GM23338 (cell line): ENCODE data around the gene PHOX2A. TPM values are rescaled to one million over a fixed set of nuclear protein-coding genes. Genes with fewer than 3 reads are reported as not detected.

Experiments used
- ATAC-seq: fragments of 200-7000 bp; cut with Tn5 transposase; 3 replicates; pipeline ENCODE4 v1.9.1; 2020
- DNase-seq: peaks from one replicate; pipeline ENCODE4 v3.0.0-alpha.2; 2015; ENCODE audit warnings: low spot score
- H2AFZ ChIP-seq: fragments of 200-600 bp; sonication (generic); 2 replicates; pipeline ENCODE4 v1.8.0; 2016; ENCODE audit warnings: antibody characterized with exemption, mild to moderate bottlenecking, moderate library complexity
- H3F3A ChIP-seq: fragments of 200-600 bp; sonication (generic); replicated peaks from 2 replicates; pipeline ENCODE4 v1.8.0; 2017; ENCODE audit warnings: antibody characterized with exemption, mixed run types, low read depth
- H3K27ac ChIP-seq: fragments of 200-600 bp; sonication (generic); 2 replicates; pipeline ENCODE4 v1.6.1; 2016; ENCODE audit warnings: low read depth
- H3K27me3 ChIP-seq: fragments of 200-600 bp; sonication (generic); 2 replicates; pipeline ENCODE4 v1.8.0; 2016; ENCODE audit warnings: mild to moderate bottlenecking, mixed run types, moderate library complexity; ENCODE audit not compliant: insufficient read depth
- H3K36me3 ChIP-seq: fragments of 200-600 bp; sonication (generic); 2 replicates; pipeline ENCODE4 v1.8.0; 2016; ENCODE audit warnings: mild to moderate bottlenecking; ENCODE audit not compliant: insufficient read depth
- H3K4me1 ChIP-seq: fragments of 200-600 bp; sonication (generic); 2 replicates; pipeline ENCODE4 v1.8.0; 2016; ENCODE audit warnings: mild to moderate bottlenecking, moderate library complexity; ENCODE audit not compliant: insufficient read depth
- H3K4me2 ChIP-seq: fragments of 200-600 bp; sonication (generic); 2 replicates; pipeline ENCODE4 v1.7.1; 2017; ENCODE audit warnings: mixed run types
- H3K4me3 ChIP-seq: fragments of 200-600 bp; sonication (generic); 2 replicates; pipeline ENCODE4 v1.6.1; 2016; ENCODE audit warnings: mixed run types
- H3K79me2 ChIP-seq: fragments of 200-600 bp; sonication (generic); replicated peaks from 2 replicates; pipeline ENCODE4 v1.8.0; 2017; ENCODE audit warnings: mild to moderate bottlenecking; ENCODE audit not compliant: insufficient read depth
- H3K9me2 ChIP-seq: fragments of 200-600 bp; sonication (generic); 2 replicates; pipeline ENCODE4 v1.8.0; 2017; ENCODE audit not compliant: insufficient read depth
- H4K20me1 ChIP-seq: fragments of 200-600 bp; sonication (generic); replicated peaks from 2 replicates; pipeline ENCODE4 v1.8.0; 2017; ENCODE audit warnings: mild to moderate bottlenecking; ENCODE audit not compliant: insufficient read depth
- H3K27ac Mint-ChIP-seq: 2 replicates; pipeline ENCODE4 v1.8.0; 2020; ENCODE audit warnings: inconsistent platforms, mild to moderate bottlenecking, moderate library complexity, mixed read lengths
- H3K27me3 Mint-ChIP-seq: 3 replicates; pipeline ENCODE4 v1.8.0; 2022; ENCODE audit warnings: low read depth, mild to moderate bottlenecking, moderate library complexity, mixed read lengths, inconsistent platforms; ENCODE audit not compliant: insufficient read depth, poor library complexity
- H3K36me3 Mint-ChIP-seq: 3 replicates; pipeline ENCODE4 v1.8.0; 2021; ENCODE audit warnings: low read depth, mild to moderate bottlenecking, inconsistent platforms, moderate library complexity, mixed read lengths
- H3K4me1 Mint-ChIP-seq: 3 replicates; pipeline ENCODE4 v1.8.0; 2020; ENCODE audit warnings: mild to moderate bottlenecking, inconsistent platforms, mixed read lengths
- H3K4me3 Mint-ChIP-seq: 3 replicates; pipeline ENCODE4 v1.8.0; 2021; ENCODE audit warnings: moderate library complexity, mild to moderate bottlenecking, inconsistent platforms, mixed read lengths
- H3K9me3 Mint-ChIP-seq: 3 replicates; pipeline ENCODE4 v1.8.0; 2020; ENCODE audit warnings: moderate library complexity, mild to moderate bottlenecking, inconsistent platforms, mixed read lengths
- CREB1 ChIP-seq: fragments of 250-450 bp; sonication (Bioruptor Pico); IDR thresholded peaks from 2 replicates; pipeline ENCODE4 v1.5.0; 2020; ENCODE audit warnings: low read depth, mild to moderate bottlenecking, moderate library complexity
- EZH2 ChIP-seq: fragments of 200-600 bp; sonication (generic); IDR thresholded peaks from one replicate; pipeline ENCODE4 v1.8.0; 2017; ENCODE audit warnings: antibody characterized with exemption, mild to moderate bottlenecking, low read depth; ENCODE audit not compliant: unreplicated experiment
- EZH2phosphoT487 ChIP-seq: fragments of 200-600 bp; sonication (generic); IDR thresholded peaks from one replicate; pipeline ENCODE4 v1.8.1; 2018; ENCODE audit warnings: antibody characterized with exemption; ENCODE audit not compliant: unreplicated experiment
- JUNB ChIP-seq: IDR thresholded peaks from one replicate; pipeline ENCODE4 v1.6.1; 2016; ENCODE audit warnings: antibody characterized with exemption; ENCODE audit not compliant: unreplicated experiment
- NANOG ChIP-seq: IDR thresholded peaks from 2 replicates; pipeline ENCODE4 v1.6.1; 2016; ENCODE audit warnings: antibody characterized with exemption, borderline replicate concordance
- STAT1 ChIP-seq: IDR thresholded peaks from one replicate; pipeline ENCODE4 v1.6.1; 2016; ENCODE audit warnings: antibody characterized with exemption; ENCODE audit not compliant: unreplicated experiment
- ZNF114 ChIP-seq: fragments of 250-450 bp; sonication (Bioruptor Pico); IDR thresholded peaks from 2 replicates; pipeline ENCODE4 v1.5.0; 2020; ENCODE audit warnings: mild to moderate bottlenecking, moderate library complexity
- ZNF331 ChIP-seq: fragments of 250-450 bp; sonication (Bioruptor Pico); IDR thresholded peaks from 2 replicates; pipeline ENCODE4 v1.5.0; 2020; ENCODE audit warnings: low read depth, mild to moderate bottlenecking, moderate library complexity
- polyA plus RNA-seq: library from polyadenylated mRNA; unstranded; fragments of >200 nt; fragmentation: Nextera tagmentation; extraction: Ambion mirVana; gene quantifications from 2 replicates; pipeline ENCODE4 v1.2.1, GENCODE V29; 2016
- total RNA-seq: library from RNA; depleted of rRNA; stranded (reverse); fragments of >200 nt; shearing (Covaris generic); gene quantifications from 2 replicates; pipeline ENCODE4 v1.2.3, GENCODE V29; 2014
- TF ChIP-seq, protein P1 (sequence below): IDR thresholded peaks from 2 replicates; pipeline ENCODE4 v1.6.1; 2016; ENCODE audit warnings: antibody characterized with exemption
- TF ChIP-seq, protein P2 (sequence below), 2 experiments: fragments of 200-600 bp in 1 of 2; sonication (generic) in 1 of 2; conservative IDR thresholded peaks; 2 replicates each; pipeline versions ENCODE4 v1.5.1 to v1.6.1; 2016 to 2017; ENCODE audit warnings: antibody characterized with exemption in 2 of 2, low read depth in 2 of 2, mild to moderate bottlenecking in 2 of 2, moderate library complexity in 1 of 2
- TF ChIP-seq, protein P3 (sequence below): fragments of 250-450 bp; sonication (Bioruptor Pico); IDR thresholded peaks from 2 replicates; pipeline ENCODE4 v1.5.0; 2020; ENCODE audit warnings: mild to moderate bottlenecking, moderate library complexity

Gene PHOX2A
- total and polyA plus RNA-seq, 2 experiments from 2014 or later = 0.31 TPM; not detected in 1

- peaks cover 6% of the 10 kb centered on the region; the same call in 1 of the 2 replicates for H3K4me1 ChIP-seq
- Mint-ChIP-seq H3K27me3 (peaks cover 6% of the 10 kb centered on the region), H3K36me3 (no peaks in the 10 kb centered on the region), H3K27ac (no peak within 1 kb of the TSS), H3K4me1 (peaks cover 16% of the 10 kb centered on the region; the same call in 2 of the 3 replicates), H3K4me3 (no peak within 1 kb of the TSS), H3K9me3 (no peaks in the 10 kb centered on the region)
- no peaks in the 10 kb centered on the region for H4K20me1 ChIP-seq
- no peaks in the 10 kb centered on the region for H3K79me2 ChIP-seq
- H3K4me2 ChIP-seq = no peak within 1 kb of the TSS
- no peaks in the 10 kb centered on the region for H3K27me3 ChIP-seq
- H3K36me3 ChIP-seq = no peaks in the 10 kb centered on the region
- no peak within 1 kb of the TSS for H3K4me3 ChIP-seq
- no peak within 1 kb of the TSS for H3K27ac ChIP-seq
- no peak for TF ChIP-seq NANOG
- TF ChIP-seq, protein P1, sequence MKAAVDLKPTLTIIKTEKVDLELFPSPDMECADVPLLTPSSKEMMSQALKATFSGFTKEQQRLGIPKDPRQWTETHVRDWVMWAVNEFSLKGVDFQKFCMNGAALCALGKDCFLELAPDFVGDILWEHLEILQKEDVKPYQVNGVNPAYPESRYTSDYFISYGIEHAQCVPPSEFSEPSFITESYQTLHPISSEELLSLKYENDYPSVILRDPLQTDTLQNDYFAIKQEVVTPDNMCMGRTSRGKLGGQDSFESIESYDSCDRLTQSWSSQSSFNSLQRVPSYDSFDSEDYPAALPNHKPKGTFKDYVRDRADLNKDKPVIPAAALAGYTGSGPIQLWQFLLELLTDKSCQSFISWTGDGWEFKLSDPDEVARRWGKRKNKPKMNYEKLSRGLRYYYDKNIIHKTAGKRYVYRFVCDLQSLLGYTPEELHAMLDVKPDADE = no peak
- TF ChIP-seq EZH2 = no peak
- TF ChIP-seq EZH2phosphoT487 = no peak
- TF ChIP-seq CREB1 (CRISPR knock-in tag) = no peak
- TF ChIP-seq, protein P2, sequence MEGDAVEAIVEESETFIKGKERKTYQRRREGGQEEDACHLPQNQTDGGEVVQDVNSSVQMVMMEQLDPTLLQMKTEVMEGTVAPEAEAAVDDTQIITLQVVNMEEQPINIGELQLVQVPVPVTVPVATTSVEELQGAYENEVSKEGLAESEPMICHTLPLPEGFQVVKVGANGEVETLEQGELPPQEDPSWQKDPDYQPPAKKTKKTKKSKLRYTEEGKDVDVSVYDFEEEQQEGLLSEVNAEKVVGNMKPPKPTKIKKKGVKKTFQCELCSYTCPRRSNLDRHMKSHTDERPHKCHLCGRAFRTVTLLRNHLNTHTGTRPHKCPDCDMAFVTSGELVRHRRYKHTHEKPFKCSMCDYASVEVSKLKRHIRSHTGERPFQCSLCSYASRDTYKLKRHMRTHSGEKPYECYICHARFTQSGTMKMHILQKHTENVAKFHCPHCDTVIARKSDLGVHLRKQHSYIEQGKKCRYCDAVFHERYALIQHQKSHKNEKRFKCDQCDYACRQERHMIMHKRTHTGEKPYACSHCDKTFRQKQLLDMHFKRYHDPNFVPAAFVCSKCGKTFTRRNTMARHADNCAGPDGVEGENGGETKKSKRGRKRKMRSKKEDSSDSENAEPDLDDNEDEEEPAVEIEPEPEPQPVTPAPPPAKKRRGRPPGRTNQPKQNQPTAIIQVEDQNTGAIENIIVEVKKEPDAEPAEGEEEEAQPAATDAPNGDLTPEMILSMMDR (conservative IDR thresholded peaks at IDR 0.05; ENCODE audit: low read depth in 2 of 2) = no peak
- no peak for TF ChIP-seq JUNB
- TF ChIP-seq ZNF331 (CRISPR knock-in tag) = no peak
- TF ChIP-seq, protein P3, sequence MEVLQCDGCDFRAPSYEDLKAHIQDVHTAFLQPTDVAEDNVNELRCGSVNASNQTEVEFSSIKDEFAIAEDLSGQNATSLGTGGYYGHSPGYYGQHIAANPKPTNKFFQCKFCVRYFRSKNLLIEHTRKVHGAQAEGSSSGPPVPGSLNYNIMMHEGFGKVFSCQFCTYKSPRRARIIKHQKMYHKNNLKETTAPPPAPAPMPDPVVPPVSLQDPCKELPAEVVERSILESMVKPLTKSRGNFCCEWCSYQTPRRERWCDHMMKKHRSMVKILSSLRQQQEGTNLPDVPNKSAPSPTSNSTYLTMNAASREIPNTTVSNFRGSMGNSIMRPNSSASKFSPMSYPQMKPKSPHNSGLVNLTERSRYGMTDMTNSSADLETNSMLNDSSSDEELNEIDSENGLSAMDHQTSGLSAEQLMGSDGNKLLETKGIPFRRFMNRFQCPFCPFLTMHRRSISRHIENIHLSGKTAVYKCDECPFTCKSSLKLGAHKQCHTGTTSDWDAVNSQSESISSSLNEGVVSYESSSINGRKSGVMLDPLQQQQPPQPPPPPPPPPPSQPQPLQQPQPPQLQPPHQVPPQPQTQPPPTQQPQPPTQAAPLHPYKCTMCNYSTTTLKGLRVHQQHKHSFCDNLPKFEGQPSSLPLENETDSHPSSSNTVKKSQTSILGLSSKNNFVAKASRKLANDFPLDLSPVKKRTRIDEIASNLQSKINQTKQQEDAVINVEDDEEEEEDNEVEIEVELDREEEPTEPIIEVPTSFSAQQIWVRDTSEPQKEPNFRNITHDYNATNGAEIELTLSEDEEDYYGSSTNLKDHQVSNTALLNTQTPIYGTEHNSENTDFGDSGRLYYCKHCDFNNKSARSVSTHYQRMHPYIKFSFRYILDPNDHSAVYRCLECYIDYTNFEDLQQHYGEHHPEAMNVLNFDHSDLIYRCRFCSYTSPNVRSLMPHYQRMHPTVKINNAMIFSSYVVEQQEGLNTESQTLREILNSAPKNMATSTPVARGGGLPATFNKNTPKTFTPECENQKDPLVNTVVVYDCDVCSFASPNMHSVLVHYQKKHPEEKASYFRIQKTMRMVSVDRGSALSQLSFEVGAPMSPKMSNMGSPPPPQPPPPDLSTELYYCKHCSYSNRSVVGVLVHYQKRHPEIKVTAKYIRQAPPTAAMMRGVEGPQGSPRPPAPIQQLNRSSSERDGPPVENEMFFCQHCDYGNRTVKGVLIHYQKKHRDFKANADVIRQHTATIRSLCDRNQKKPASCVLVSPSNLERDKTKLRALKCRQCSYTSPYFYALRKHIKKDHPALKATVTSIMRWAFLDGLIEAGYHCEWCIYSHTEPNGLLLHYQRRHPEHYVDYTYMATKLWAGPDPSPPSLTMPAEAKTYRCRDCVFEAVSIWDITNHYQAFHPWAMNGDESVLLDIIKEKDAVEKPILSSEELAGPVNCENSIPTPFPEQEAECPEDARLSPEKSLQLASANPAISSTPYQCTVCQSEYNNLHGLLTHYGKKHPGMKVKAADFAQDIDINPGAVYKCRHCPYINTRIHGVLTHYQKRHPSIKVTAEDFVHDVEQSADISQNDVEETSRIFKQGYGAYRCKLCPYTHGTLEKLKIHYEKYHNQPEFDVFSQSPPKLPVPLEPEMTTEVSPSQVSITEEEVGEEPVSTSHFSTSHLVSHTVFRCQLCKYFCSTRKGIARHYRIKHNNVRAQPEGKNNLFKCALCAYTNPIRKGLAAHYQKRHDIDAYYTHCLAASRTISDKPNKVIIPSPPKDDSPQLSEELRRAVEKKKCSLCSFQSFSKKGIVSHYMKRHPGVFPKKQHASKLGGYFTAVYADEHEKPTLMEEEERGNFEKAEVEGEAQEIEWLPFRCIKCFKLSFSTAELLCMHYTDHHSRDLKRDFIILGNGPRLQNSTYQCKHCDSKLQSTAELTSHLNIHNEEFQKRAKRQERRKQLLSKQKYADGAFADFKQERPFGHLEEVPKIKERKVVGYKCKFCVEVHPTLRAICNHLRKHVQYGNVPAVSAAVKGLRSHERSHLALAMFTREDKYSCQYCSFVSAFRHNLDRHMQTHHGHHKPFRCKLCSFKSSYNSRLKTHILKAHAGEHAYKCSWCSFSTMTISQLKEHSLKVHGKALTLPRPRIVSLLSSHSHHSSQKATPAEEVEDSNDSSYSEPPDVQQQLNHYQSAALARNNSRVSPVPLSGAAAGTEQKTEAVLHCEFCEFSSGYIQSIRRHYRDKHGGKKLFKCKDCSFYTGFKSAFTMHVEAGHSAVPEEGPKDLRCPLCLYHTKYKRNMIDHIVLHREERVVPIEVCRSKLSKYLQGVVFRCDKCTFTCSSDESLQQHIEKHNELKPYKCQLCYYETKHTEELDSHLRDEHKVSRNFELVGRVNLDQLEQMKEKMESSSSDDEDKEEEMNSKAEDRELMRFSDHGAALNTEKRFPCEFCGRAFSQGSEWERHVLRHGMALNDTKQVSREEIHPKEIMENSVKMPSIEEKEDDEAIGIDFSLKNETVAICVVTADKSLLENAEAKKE (CRISPR knock-in tag) = no peak
- TF ChIP-seq ZNF114 = no peak
- TF ChIP-seq STAT1 = no peak
- no peaks in the 10 kb centered on the region for H3K9me2 ChIP-seq
- ATAC-seq (peak; percentile 81), DNase-seq (peak; percentile 61)
- peak within 1 kb of the TSS; percentile 47 for H2AFZ ChIP-seq
- no peaks in the 10 kb centered on the region for H3F3A ChIP-seq
Measured at GRCh38 chr11:72191961-72192381, 52.0 kb downstream of the PHOX2A start, which contains the start of gene FOLR1. TSS of gene FOLR1 (plus strand) at chr11:72192140. CDS start at chr11:72192174, 34 bp downstream.
